ENCODE results near the gene LRRFIP2.

Gene LRRFIP2

GRCh38 chr3:37014620-37015019 is 159.8 kb downstream of the LRRFIP2 start:
- DNase-seq, result no peak
